HG03066 (cell line): ENCODE measurements around the gene COP1.
A peak's percentile ranks its signal among the peaks of the same experiment; 100 is the strongest.
"Not testable (repeated sequence)": the region's sequence is repeated elsewhere in the genome, so short reads cannot be mapped to it uniquely, and the experiment has no call there.

Experiments used
- ATAC-seq: cut with Tn5 transposase; IDR thresholded peaks from one replicate; pipeline ENCODE4 v1.9.1; 2021; ENCODE audit warnings: low read depth; ENCODE audit not compliant: unreplicated experiment

The COP1 gene

DNA sequence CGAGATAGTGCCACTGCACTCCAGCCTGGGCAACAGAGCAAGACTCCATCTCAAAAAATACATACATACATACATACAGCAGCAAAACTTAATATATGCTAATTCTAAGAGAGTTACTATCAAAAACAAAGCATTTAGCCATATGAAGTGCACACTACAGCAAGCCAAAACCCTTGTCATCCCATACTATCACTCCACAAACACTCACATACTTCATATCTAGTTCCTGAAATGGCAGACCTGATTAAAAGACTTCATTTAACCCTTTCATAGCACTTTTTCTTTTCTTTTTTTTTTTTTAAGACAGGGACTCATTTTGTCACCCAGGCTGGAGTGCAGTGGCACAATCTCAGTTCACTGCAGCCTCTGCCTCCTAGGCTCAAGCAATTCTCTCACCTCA, 65.6 kb downstream of the COP1 start:
- ATAC-seq, result no peak

DNA sequence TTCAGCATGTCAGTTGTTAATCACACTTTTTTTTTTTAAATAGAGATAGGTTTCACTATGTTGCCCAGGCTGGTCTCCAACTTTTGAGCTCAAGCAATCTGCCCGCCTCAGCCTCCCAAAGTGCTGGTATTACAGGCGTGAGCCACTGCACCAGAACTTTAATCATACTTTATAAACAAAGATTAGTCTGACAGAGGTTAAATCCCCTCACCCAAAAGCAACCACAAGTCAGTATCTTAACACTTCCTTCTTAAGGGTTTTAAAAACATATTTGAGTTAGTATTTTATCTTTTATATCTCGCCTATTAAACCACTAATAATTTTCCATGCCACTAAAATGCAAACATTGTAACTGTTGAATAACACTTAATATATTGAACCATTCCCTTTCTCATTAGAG, 70.2 kb downstream of the COP1 start:
- no peak for ATAC-seq

DNA sequence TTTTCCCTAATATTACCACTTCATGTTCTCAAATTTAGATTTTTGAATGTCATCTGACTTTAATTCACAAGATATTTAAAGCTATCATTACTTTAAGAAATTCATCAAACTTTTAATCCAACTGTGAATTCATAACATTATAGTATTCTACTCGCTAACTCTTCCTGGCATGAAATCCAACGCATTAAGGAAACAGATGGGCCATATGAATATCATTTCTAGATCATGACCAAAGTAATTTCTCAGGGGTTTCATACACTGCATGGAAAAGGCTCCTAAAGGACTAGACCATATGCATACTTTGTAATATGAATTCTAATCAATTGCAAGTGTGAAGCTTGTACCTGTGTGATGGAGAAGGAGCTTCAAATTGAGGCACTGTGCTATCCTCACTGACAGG, 72.4 kb downstream of the COP1 start:
- no peak for ATAC-seq

DNA sequence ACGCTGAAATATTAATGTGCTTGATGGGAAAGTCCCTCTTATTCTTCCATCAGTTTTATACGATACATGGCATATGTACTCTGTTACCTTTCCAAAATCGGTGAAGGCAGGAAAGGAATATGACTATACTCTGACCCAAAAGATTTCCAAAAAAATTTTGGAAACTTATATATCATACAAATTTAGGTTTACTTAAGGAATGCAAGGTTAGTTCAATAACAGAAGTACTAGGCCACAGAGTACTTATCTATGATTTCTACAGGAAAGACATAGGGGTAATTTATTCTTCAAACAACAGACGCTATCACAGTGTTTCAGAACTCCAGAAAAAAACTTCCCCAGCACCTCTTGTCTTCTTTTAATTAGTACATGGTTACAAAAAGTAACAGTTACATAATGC, 84.8 kb downstream of the COP1 start:
- ATAC-seq, result no peak

DNA sequence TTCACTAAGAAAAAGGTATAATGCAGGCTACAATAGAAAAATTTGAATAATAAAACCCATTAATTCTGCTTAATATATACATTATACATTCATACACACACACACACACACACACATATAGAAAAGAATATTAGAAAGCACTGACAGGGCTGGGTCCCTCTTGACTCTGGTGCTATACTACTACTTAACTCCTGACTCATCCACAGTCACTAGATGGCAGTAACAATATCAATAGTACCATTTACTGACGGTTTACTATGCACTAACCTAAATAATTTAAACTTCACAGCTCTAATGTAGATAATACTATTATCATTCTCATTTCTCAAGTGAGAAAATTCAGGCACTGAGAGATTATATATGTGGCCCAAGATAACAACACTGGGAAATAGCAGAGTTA, 87.5 kb downstream of the COP1 start:
- no peak for ATAC-seq

DNA sequence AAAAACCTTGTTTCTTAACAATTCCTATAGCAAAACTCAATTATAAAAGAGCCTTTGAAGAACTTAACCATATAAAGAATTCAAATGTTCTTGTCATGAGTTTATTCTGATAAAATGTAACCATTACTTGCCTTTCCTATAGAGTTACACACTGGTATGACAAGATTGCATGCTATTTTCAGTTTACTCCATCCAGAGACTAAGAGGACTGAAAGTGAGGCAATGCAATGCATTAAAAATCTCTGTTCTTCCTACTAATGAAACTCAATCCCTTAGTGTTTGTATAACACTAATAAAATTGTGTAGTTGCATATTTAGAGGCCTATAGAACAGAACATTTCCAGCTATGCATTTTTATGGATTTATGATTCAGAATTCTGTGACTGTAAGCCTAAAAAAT, 88.1 kb downstream of the COP1 start:
- ATAC-seq, result no peak

DNA sequence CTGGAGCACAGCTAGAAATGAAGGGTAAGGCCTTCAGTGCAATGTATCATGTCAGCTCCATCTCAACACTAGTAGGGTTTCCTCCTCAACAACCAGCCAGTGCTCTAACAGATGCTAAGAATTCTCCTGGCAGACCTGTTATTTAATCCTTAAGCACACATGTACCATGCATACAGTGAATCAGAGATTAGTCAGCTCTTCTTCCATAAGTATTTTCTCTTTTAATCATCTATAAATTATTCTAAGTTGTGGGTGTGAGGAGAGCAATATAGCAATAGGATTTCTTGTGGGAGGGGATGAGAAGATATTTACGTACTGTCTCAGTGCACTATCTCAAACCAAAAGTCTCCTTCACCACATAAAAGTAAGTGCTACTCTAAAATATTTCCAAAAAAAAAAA, 95.3 kb downstream of the COP1 start:
- ATAC-seq, result no peak

DNA sequence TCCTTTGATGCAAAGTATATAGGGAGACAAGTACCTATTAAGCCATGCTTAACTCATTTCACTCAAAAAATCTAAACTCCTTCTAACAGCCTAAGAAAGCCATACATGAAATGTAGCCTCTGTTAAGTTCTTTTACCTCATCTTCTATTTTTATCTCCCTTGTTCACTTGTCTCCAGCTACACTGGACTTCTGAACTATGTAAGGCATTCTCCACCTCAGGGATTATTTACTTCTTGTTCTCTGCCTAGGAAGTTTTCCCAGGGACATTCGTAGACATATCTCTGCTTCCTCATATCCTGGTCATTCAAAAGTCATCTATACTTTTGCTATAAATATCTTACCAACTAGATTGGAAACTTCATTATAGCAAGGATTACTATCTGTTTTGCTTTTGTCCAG, 96.9 kb downstream of the COP1 start:
- no peak for ATAC-seq

DNA sequence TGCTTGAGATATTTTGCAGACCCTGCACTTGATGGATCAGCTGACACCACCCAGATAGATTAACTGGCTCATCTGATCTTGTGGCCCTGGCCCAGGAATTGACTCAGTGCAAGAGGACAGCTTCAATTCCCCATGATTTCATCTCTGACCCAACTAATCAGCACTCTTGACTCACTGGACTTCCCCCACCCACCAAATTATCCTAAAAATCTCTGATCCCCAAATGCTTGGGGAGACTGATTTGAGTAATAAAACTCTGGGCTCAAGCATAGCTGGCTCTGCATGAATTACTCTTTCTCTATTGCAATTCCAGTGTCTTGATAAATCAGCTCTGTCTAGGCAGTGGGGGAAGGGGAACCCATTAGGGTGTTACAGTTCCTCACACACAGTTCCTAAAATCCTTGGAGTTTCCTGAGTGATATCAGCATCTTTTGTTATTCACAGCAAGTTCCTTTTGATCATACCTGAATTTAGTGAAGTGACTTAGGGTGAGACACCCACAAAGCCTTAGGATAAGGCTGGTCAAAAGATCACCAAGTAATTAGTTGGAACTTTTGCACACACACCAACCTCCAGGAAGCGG, 104.2 kb downstream of the COP1 start:
- ATAC-seq, result no peak

DNA sequence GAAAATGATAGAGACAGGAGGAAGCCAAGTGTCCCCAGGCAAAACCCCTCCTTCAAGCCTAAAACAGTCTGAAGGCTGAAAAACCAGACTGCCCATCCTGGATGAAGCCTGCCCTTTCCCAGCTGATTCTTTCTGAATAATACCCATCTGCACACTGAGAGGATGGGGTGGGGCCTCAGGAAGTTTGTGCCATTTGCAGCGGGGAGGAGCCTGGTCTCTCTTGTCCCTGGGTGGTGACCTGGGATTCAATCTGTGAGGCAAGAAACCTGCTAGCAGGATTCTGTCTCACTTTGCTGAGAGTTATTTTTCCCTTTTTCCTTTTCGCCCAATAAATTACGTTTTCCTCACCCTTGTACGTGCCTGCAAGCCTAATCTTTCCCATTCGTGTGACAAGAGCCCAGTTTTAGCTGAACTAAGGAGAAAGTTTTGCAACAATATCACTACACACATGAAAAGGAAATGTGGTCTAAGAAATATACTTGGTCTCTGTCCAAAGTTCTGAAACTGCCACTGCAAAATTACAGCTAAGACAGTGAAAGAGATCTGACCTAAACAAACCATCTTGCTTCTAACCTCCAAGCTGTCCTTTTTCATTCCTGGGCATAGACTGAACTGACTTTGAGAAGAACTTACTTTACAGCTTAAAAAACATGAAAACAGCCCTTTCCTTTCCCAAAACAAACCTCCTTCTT, 105.0 kb downstream of the COP1 start:
- no peak for ATAC-seq

DNA sequence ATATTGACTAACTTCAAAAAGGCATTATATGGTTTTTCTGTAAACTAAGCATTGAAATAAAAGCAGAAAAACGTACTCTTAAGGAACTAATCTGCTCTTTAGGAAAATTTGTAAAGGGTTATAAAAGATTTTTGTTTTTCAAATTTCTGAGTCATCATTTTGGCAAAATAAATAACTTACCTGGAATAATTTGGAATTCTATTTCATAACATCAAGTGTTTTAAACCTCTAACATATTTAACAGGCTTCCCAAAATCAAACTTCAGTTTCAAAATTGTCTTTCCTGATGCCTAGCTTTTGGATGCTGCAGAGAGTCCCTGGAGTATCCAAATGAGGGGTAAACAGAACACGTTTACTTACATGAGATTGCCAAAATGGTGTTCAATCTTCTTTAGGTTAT, 108.5 kb downstream of the COP1 start:
- ATAC-seq, result no peak

DNA sequence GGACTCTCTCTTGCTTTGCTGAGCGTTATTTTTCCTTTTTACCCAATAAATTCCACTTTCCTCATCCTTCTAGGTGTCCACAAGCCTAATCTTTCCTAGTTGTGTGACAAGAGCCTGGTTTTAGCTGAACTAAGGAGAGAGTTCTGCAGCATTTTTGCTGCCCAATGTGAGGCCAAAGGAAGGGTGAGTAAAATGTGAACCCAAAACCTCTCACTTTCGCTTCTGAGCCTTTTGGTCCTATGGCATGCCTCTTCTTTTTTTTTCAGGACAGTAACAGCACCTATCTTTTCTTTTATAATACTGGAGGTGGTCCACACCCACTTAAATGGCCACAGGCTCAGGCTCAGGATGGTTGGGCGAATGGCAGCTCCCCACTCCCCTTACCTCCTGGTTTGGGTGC, 111.1 kb downstream of the COP1 start:
- ATAC-seq, result no peak

DNA sequence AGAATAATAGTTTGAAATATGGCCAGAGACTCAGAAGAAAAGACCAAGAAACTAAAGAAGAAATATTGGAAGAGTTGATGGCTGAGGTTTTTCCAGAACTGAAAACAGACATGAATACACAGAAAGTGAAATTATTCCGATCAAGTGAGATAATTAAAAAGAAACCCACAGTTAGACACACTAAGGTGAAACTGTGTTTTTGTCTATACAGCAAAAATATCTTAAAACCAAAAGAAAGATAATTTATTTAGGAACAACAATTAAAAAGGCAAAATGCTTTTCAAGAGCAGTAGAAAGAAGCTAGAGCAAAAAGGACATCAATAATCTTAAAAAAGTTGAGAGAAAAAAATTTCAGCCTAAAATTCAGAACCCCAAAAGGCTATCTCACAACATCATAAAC, 116.3 kb downstream of the COP1 start:
- ATAC-seq, result no peak

DNA sequence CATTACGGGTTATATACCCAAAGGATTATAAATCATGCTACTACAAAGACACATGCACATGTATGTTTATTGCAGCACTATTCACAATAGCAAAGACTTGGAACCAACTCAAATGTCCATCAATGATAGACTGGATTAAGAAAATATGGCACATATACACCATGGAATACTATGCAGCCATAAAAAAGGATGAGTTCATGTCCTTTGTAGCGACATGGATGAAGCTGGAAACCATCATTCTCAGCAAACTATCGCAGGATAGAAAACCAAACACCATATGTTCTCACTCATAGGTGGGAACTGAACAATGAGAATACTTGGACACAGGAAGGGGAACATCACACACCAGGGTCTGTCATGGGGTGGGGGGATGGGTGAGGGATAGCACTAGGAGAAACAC, 119.3 kb downstream of the COP1 start:
- not testable (repeated sequence) for ATAC-seq

DNA sequence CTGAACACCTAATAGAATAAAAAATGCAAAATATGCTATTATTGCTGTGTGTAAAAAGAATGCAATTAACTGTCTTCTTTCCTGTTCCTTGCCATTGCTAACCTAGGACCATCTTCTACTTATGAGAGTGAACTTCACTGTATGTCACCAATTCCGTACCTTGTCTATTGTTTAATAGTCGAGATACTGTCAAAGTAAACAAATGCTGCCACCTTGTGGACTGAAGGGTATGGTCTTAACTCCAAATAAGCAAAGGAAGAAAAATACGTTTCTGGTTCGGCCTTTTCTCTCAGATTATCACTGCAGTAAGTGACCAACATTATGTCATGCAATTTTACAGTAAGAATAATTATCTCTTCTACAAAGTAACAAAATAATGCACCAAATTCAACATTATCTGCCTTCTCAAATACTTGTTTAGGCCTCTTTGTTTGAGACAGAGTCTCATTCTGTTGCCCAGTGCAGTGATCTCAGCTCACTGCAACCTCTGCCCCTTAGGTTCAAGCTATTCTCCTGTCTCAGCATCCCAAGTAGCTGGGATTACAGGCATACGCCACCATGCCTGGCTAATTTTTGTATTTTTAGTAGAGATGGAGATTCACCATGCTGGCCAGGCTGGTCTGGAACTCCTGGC, 133.4 kb downstream of the COP1 start:
- ATAC-seq, result peak; percentile 84

DNA sequence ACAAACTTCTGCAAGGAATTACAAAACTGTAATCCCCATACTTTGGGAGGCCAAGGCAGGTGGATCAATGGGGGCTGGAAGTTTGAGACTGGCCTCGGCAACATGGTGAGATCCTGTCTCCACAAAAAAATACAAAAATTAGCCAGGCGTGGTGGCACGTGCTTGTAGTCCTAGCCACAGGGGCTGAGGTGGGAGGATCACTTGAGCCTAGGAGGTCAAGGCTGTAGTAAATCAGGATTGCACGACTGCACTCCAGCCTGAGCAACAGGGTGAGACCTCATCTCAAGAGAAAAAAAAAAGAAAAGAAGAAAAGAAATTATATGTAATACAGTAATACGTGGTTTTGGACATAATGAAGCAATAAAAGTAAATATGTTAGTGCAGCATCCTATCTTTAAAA, 138.2 kb downstream of the COP1 start:
- no peak for ATAC-seq

DNA sequence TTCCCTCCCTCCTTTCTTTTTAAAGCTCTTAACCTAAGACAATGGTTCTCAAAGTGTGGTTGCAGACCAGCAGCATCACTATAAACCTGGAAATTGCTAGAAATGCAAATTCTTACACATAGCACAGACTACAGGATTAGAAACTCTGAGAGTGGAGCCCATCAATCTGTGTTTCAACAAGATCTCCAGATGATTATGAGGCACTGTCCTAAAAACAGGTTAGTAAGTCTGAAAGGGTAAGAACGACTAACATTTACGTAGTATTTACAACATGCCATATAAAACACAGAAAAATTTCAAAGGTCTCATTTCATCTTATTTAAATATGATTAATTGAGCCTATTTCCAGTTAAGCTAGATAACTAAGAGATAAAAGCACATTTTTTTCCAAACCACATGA, 138.8 kb downstream of the COP1 start:
- no peak for ATAC-seq

DNA sequence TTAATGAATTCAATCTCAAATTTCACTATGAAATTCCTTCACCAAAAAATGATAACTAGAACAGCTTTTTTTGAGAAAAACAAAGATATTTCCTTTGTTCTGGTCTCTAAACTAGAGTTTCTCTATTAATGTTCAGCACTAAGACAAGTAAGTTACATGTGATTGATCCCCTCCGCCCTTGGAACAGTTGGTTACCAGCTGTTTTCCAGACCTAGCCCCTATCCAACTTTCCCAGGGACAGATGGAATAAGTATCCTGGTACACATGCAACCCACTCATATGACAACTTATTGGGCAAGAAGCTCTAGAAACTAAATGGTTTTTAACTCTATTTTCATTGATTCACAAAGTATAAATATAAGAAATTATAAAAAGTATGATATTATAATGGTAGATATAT, 140.4 kb downstream of the COP1 start:
- ATAC-seq, result no peak

DNA sequence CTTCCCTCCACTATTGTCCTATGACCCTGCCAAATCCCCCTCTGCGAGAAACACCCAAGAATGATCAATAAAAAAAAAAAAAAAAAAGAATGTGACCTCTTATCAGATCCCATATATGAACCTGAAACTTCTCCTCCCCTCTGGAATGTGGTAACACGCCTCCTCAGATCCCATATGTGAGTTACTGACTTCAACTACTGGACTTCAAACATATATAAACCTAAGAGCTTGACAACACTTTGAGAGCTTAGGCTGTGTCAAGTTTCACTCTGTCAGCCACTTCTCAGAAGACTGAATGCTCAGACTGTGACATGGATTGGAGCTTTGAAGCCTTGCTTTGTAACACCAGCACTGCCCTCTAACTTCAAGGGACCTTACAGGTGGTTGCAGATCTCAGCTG, 148.4 kb downstream of the COP1 start:
- ATAC-seq, result no peak

DNA sequence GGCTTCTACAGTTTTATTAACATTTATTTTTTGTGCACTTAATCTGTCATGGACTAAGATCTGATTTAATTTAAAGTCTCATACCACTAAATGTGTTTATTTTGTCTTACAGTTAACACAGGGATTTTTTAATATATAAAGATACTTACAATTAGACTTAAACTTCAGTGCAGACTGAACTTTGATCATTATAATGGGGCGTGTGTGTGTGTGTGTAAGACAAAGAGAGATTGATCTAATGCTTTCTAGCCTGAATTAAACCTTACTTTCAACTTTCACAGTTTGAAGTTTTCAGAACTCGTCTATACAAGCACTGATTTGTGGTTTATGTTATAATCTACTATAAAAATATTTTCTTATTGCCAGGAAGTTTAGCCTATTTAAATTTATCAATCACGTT, 150.8 kb downstream of the COP1 start:
- no peak for ATAC-seq

DNA sequence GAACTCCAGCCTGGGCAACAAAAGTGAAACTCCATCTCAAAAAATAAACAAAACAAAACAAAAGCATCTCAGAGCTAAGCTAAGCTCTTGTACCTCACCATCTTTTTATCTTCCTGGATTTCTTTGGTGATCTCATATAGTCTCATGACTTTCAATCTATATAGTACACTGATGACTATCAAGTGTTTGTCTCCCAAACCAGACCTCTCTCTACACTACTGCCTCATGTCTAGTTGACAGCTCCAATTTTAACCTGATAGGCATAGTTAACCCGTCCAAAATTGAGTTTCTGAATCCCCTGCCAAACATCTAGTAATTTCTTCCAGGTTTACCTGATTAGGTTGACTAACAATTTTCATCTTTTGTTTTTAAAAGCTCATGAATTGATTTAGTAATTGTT, 151.7 kb downstream of the COP1 start:
- no peak for ATAC-seq

DNA sequence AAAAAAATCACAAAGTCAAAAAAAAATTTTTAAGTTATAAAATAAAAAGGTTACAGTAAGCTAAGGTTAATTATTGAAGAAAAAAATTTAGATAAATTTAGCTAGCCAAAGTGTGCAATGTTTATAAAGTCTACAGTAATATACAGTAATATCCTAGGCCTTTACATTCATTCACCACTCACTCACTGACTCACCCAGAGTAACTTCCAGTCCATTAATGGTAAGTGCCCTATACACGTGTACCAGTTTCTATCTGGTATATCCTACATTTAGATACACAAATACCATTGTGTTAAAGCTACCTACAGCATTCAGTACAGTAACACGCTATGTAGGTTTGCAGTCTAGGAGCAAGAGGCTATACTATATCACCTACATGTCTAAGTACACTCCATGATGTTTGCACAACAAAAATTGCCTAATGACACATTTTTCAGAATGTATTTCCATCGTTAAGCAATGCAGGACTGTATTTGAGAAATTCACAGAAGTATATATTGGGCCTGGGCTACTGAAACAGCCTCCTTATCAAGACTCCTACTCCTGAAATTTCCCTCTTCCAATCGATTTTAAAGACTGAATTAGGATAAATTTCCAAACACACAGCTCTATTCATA, 155.1 kb downstream of the COP1 start:
- ATAC-seq, result no peak
